Esophagus muscularis mucosa (tissue), 4 donors: ENCODE data around the gene P2RX4. TPM values are rescaled to one million over a fixed set of nuclear protein-coding genes. Genes with fewer than 3 reads are reported as not detected.

Source experiments
- DNase-seq: peaks from one replicate; pipeline ENCODE4 v3.0.0-alpha.2; 2017; ENCODE audit errors: extremely low spot score
- H3K27ac ChIP-seq, 4 donors: fragments of 200-600 bp; sonication (generic); replicated peaks in 1 of 4; 1 replicate in 3 of 4; 2 replicates in 1 of 4; pipeline ENCODE4 v1.5.1; 2016 to 2019; ENCODE audit warnings: mild to moderate bottlenecking in 1 of 4
- H3K27me3 ChIP-seq, 4 donors: fragments of 200-600 bp; sonication (generic); one replicate each; pipeline versions ENCODE4 v1.5.1 to v1.6.0; 2016 to 2019
- H3K36me3 ChIP-seq, 4 donors: fragments of 200-600 bp; sonication (generic); one replicate each; pipeline ENCODE4 v1.5.1; 2016 to 2019
- H3K4me1 ChIP-seq, 4 donors: fragments of 200-600 bp; sonication (generic); one replicate each; pipeline ENCODE4 v1.5.1; 2016 to 2019
- H3K4me3 ChIP-seq, 4 donors: fragments of 200-600 bp; sonication (generic); 1 replicate in 2 of 4; 2 replicates in 2 of 4; pipeline ENCODE4 v1.5.1; 2016 to 2019; ENCODE audit warnings: mild to moderate bottlenecking in 4 of 4, moderate library complexity in 1 of 4
- H3K9me3 ChIP-seq, 4 donors: fragments of 200-600 bp; sonication (generic); 1 replicate in 3 of 4; 2 replicates in 1 of 4; pipeline ENCODE4 v1.5.1; 2016 to 2019
- EP300 ChIP-seq: sonication (generic); formaldehyde crosslinking; IDR thresholded peaks from one replicate; pipeline ENCODE4 v1.6.1; 2017; ENCODE audit warnings: antibody characterized with exemption
- POLR2A ChIP-seq: fragments of 450-650 bp; IDR thresholded peaks from one replicate; pipeline ENCODE4 v1.6.1; 2017; ENCODE audit warnings: antibody characterized with exemption, moderate library complexity, mild to moderate bottlenecking, low read depth
- POLR2AphosphoS5 ChIP-seq, 2 donors: sonication (generic); formaldehyde crosslinking; IDR thresholded peaks; one replicate each; pipeline ENCODE4 v1.6.1; 2017; ENCODE audit warnings: antibody characterized with exemption in 2 of 2
- WGBS: methylation state at CpG from one replicate; pipeline ENCODE4 v1.1.5; 2018; 5-methylcytosine and 5-hydroxymethylcytosine counted together
- intact Hi-C: fragments of 100-400 bp; cut with DNase I; formaldehyde crosslinking; loops from one replicate; pipeline ENCODE4 v1.15.1; 2023
- total RNA-seq, 4 donors: library from RNA; depleted of rRNA; stranded (reverse); fragments of >200 nt; gene quantifications; one replicate each; pipeline versions ENCODE4 v1.1.0 to v1.2.1, GENCODE V29; 2016
- TF ChIP-seq, protein P1 (sequence below), 3 experiments: fragments of 200-600 bp in 2 of 3; fragments of 450-650 bp in 1 of 3; sonication (generic) in 2 of 3; IDR thresholded peaks; one replicate each; pipeline ENCODE4 v1.5.1; 2017 to 2019; ENCODE audit warnings: antibody characterized with exemption in 3 of 3, mild to moderate bottlenecking in 2 of 3, moderate library complexity in 1 of 3

Gene P2RX4
- total RNA-seq, 4 donors from 2014 or later: 26.8 to 41.9 (median 30.8) TPM

DNA sequence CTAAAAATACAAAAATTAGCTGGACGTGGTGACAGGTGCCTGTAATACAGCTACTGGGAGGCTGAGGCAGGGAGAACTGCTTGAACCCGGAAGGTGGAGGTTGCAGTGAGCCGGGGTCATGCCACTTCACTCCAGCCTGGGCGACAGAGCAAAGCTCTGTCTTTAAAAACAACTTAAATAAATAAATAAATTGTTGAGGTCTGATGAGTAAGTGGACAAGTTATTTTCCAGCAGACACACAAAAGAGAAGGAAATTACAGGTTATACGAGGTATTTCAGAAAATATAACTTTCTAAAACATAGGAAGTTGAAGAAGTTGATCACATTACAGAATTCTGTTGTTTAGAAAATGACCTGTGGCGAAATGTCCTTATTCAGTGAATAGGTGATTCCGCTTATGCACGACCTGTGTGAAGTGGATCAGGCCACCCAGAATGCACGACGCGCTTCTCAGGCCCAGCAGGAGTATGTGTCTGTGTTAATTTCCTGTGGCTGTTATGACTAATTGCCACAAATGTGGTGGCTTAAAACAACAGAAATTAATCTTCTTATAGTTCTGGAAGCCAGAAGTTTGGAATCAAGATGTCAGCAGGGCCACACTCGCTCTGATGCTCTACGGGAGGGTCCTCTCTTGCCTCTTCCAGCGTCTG lies 39.2 kb upstream of the P2RX4 start:
- no peak for DNase-seq
- no peaks in the 10 kb centered on the region for H3K27me3 ChIP-seq
- no peak overlapping the region for H3K4me3 ChIP-seq
- intact Hi-C loops: no loop called here
- H3K27ac ChIP-seq: no peak overlapping the region
- H3K36me3 ChIP-seq: peaks cover 0 to 22% (median 6%) of the 10 kb centered on the region in 4 donors
- TF ChIP-seq POLR2A (no peak), EP300 (no peak), POLR2AphosphoS5 (IDR thresholded peaks at IDR 0.05) (no peak)
- TF ChIP-seq, protein P1, sequence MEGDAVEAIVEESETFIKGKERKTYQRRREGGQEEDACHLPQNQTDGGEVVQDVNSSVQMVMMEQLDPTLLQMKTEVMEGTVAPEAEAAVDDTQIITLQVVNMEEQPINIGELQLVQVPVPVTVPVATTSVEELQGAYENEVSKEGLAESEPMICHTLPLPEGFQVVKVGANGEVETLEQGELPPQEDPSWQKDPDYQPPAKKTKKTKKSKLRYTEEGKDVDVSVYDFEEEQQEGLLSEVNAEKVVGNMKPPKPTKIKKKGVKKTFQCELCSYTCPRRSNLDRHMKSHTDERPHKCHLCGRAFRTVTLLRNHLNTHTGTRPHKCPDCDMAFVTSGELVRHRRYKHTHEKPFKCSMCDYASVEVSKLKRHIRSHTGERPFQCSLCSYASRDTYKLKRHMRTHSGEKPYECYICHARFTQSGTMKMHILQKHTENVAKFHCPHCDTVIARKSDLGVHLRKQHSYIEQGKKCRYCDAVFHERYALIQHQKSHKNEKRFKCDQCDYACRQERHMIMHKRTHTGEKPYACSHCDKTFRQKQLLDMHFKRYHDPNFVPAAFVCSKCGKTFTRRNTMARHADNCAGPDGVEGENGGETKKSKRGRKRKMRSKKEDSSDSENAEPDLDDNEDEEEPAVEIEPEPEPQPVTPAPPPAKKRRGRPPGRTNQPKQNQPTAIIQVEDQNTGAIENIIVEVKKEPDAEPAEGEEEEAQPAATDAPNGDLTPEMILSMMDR (IDR thresholded peaks at IDR 0.05): no peak
- H3K4me1 ChIP-seq: peaks cover 0 to 6% (median 2%) of the 10 kb centered on the region in 4 donors
- H3K9me3 ChIP-seq: no peaks in the 10 kb centered on the region
- 80% methylated on average over 14 of the region's 14 CpGs for WGBS

DNA sequence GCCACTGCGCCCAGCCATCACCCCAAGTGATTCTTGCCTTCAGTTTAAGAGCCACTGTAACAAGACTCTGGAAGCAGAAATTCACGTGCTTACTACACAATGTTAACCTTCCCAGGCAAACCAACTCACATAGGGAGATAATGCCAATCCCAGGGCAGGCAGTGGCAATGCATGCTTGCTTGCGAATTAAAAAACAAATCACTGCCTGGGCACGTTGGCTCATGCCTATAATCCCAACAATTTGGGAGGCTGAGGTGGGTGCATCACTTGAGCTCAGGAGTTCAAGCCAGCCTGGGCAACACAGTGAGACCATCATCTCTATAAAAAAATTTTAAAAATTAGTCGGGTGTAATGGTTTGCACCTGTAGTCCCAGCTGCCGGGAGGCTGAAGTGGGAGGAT lies 37.8 kb upstream of the P2RX4 start:
- no peak for DNase-seq
- 89% methylated on average over 6 of the region's 6 CpGs for WGBS
- H3K9me3 ChIP-seq: no peaks in the 10 kb centered on the region
- no peak for TF ChIP-seq POLR2AphosphoS5 (IDR thresholded peaks at IDR 0.05)
- TF ChIP-seq EP300: no peak
- TF ChIP-seq, protein P1 (IDR thresholded peaks at IDR 0.05): no peak
- no peak for TF ChIP-seq POLR2A
- H3K27ac ChIP-seq: no peak overlapping the region
- H3K27me3 ChIP-seq: no peaks in the 10 kb centered on the region
- peaks cover 0 to 6% (median 2%) of the 10 kb centered on the region in 4 donors for H3K4me1 ChIP-seq
- intact Hi-C loops: no loop called here
- H3K36me3 ChIP-seq: peaks cover 0 to 15% (median 3%) of the 10 kb centered on the region in 4 donors
- H3K4me3 ChIP-seq: no peak overlapping the region

DNA sequence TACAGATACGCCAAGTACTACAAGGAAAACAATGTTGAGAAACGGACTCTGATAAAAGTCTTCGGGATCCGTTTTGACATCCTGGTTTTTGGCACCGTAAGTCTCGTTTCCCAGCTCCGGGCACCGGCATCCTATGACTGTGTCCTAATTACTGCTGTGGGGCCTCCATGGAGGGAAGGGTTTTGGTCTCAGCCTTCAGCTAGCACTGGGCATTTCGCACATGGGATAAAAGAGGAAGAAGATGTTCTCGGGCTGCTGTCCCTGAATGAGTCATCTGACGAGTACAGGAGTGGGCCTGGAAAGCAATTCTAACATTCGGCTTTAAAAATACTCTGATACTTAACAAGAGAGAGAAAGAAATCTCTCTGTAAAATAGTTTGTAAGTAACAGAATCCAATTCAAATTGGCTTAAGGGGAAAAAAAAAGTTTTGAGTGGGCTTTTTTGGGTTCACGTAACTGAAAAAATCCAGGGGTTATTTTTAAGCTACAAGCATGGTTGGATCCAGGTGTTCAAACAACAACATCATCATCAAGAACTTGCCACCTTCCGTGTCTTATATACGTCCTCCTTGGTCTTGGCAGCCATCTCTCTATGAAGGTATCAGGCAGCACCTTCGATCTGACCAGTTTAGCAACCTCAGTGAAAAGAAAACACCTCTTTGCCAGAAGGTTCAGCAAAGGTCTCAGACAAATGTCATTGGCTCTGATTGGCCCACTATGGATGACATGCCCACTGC lies 34.4 kb upstream of the P2RX4 start:
- no peak for DNase-seq
- Histone ChIP-seq H3K4me1 (peaks cover 0 to 6% (median 2%) of the 10 kb centered on the region in 4 donors), H3K4me3 (no peak overlapping the region), H3K27ac (no peak overlapping the region), H3K9me3 (no peaks in the 10 kb centered on the region), H3K36me3 (peaks cover 0 to 22% (median 8%) of the 10 kb centered on the region in 4 donors), H3K27me3 (no peaks in the 10 kb centered on the region)
- WGBS: 85% methylated on average over 16 of the region's 16 CpGs
- TF ChIP-seq, protein P1 (IDR thresholded peaks at IDR 0.05): no peak
- no peak for TF ChIP-seq POLR2A
- TF ChIP-seq POLR2AphosphoS5 (IDR thresholded peaks at IDR 0.05): no peak
- TF ChIP-seq EP300: no peak
- intact Hi-C loops: no loop called here

DNA sequence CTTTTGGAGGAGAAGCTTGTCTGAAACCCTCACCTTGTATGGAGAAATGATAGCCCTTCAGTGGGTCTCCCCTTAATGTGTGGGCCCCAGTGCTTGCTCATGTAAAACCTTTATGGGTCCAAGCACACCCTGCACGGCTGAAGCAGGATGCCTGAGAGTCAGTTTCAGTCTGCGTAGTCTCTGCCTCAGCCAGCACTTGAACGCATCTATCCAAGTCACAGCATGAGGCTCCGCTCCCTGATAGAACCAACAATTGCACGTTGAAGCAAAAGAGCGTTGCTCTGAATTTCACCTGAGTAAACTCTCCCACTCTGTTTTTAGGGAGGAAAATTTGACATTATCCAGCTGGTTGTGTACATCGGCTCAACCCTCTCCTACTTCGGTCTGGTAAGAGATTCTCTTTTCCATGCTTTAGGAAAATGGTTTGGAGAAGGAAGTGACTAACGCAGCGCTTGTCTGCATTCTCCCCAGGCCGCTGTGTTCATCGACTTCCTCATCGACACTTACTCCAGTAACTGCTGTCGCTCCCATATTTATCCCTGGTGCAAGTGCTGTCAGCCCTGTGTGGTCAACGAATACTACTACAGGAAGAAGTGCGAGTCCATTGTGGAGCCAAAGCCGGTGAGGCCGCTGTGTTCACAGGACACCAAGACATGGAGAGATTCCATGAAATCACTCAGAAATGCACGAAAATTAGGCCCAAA lies 33.0 kb upstream of the P2RX4 start:
- intact Hi-C loops: no loop called here
- WGBS: 86% methylated on average over 18 of the region's 19 CpGs
- Histone ChIP-seq H3K4me1 (peaks cover 0 to 6% (median 2%) of the 10 kb centered on the region in 4 donors), H3K36me3 (peaks cover 0 to 29% (median 8%) of the 10 kb centered on the region in 4 donors), H3K4me3 (no peak overlapping the region), H3K9me3 (no peaks in the 10 kb centered on the region), H3K27ac (no peak overlapping the region), H3K27me3 (no peaks in the 10 kb centered on the region)
- no peak for DNase-seq
- no peak for TF ChIP-seq POLR2AphosphoS5 (IDR thresholded peaks at IDR 0.05)
- no peak for TF ChIP-seq POLR2A
- no peak for TF ChIP-seq EP300
- TF ChIP-seq, protein P1 (IDR thresholded peaks at IDR 0.05): no peak
